Stimulated activated CD8-positive, alpha-beta memory T cell treated with anti-CD3 and anti-CD28 coated beads, Interleukin-7, amount 100 ng/mL, for 48 hours (primary cell): ENCODE measurements around the gene ZNF682.
A peak's percentile ranks its signal among the peaks of the same experiment; 100 is the strongest.
"Not testable (repeated sequence)": the region's sequence is repeated elsewhere in the genome, so short reads cannot be mapped to it uniquely, and the experiment has no call there.

Experiments
- DNase-seq, 2 donors: peaks; one replicate each; pipeline ENCODE4 v3.0.0-alpha.2; 2020; ENCODE audit warnings: low read depth in 1 of 2; ENCODE audit errors: extremely low read depth in 1 of 2

The ZNF682 gene

DNA sequence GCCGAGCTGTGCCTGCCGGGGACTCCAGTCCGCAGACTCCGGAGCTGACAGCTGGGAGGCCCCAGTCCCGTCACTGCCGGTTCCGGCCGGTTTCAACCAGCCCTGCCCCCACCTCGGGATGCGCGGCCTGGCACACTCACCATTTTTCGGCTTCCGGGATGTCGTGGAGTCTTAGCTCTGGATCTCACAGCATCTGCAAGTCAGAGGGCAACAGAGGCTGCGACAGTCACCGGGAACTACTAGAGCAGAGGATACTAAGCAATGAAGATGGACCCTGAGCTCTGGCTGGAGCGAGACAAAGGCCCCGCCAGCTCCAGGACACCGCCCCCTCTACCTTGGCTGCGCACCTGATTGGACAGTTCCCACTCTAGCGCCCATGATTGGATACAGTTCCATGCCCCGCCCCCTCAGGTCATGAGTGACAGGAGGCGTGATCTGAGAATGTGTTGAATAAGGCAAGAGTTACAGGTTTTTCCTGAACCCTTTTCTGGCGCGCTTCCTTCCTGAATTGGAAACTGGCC lies at the start of gene ZNF682:
TSS of gene ZNF682 (minus strand) at position 303 of the 521 bp plus-strand sequence. CDS start at position 143, 160 bp downstream.
- DNase-seq: peak; percentile 73 to 95

DNA sequence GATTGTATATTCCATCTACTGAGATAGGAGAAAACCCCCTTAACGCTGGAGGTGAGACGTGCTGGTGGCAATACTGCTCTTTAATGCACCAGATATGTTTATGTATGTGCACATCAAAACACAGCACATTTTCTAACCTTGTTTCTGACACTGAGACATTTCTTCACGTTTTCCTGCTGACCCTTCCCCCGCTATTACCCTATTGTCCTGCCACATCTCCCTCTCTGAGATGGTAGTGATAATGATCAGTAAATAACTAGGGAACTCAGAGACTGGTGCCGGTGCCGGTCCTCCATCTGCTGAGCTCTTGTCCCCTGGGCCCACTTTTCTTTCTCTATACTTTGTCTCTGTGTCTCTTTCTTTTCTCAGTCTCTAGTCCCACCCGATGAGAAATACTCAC lies 43.6 kb upstream of the ZNF682 start:
- not testable (repeated sequence) for DNase-seq

DNA sequence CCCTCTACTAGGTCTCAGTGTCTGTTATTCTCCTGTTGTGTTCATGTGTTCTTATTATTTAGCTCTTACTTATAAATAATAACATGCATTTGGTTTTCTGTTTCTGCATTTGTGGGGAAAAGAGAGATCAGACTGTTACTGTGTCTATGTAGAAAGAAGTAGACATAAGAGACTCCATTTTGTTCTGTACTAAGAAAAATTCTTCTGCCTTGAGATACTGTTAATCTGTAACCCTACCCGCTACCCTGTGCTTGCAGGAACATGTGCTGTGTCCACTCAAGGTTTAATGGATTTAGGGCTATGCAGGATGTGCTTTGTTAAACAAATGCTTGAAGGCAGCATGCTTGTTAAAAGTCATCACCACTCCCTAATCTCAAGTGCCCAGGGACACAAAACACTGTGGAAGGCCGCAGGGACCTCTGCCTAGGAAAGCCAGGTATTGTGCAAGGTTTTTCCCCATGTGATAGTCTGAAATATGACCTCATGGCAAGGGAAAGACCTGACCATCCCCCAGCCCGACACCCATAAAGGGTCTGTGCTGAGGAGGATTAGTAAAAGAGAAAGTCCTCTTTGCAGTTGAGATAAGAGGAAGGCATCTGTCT lies 43.0 kb upstream of the ZNF682 start:
- DNase-seq: not testable (repeated sequence)

DNA sequence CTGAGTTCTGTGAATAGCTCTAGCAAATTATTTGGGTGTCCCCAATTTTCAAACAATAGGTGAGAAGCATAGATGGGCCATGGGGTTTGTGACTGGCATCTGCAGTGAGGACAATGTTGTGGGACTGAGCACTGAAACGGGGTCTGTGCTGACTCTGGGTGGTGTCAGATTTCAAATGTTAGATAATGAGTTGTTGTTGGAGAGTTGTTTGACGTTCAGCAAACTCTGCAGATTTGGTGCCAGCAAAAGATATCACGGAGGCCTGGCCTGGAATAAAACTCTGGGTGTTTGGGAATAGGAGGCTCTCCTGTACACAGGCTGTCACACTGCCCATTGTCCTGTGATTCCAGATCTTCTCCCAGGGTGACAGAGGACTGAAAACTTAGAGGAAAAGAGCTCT lies 41.4 kb upstream of the ZNF682 start:
- no peak for DNase-seq

DNA sequence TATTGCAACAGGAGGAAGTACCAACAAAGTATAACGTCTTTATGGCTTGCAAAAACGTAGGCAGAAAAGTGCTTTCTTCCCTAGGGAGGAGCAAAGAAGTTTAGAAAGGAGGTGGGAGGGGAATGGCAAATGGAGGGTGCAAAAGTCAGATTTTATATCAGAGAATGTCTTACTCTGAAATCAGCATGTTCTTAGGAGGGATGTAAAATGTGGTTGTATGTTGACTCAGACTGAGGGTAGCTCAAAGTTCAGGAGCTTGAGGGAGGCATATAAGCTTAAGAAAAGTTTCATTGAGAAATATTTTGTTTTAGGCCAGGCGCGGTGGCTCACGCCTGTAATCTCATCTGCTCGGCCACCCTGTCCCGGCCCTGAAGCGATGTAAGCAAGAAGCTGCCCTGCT lies 40.2 kb upstream of the ZNF682 start:
- no peak for DNase-seq

- DNase-seq: no peak
These were observed 39.3 kb upstream of the ZNF682 start for GRCh38 chr19:20078581-20079031.

GRCh38 chr19:20077791-20078463 lies 38.6 kb upstream of the ZNF682 start, which contains the start of gene ZNF90:
ZNF90 (plus strand) TSS chr19:20078000; CDS start chr19:20078133, 133 bp downstream.
- peak; percentile 67 to 82 for DNase-seq

GRCh38 chr19:20072936-20073335 lies 33.6 kb upstream of the ZNF682 start:
- DNase-seq: no peak

DNA sequence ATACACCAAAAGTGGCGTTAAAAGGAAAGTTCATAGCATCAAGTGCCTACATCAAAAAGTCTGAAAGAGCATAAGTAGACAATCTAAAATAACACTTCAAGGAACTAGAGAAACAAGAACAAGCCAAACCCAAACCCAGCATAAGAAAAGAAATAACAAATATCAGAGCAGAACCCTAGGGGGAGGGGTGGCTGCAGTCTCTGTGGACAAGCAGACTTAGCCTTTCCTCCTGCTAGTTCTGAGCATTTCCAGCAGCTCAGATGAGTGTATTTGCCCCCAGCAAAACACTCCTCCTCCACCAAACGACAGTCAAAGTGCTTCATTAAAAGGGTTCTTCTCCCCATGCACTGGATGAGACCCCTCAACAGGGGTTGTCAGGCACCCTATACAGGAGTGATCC lies 31.4 kb upstream of the ZNF682 start:
- DNase-seq: no peak

DNA sequence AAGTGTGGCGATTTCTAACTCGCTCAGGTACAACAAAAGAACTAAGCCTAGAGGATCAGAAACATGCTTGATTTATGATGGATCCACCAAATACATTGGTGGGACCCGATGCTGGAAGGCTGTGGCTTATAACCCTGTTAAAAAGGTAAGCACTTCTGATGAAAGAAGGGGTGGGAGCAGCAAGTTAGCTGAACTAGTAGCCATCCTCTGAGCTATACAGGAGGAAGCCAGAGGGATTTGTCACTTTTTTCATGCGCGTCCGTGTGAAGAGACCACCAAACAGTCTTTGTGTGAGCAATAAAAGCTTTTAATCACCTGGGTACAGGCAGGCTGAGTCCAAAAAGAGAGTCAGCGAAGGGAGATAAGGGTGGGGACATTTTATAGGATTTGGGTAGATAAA lies 29.3 kb upstream of the ZNF682 start:
- DNase-seq: not testable (repeated sequence)

- no peak for DNase-seq
These were observed 28.6 kb upstream of the ZNF682 start for GRCh38 chr19:20067943-20068342.

DNA sequence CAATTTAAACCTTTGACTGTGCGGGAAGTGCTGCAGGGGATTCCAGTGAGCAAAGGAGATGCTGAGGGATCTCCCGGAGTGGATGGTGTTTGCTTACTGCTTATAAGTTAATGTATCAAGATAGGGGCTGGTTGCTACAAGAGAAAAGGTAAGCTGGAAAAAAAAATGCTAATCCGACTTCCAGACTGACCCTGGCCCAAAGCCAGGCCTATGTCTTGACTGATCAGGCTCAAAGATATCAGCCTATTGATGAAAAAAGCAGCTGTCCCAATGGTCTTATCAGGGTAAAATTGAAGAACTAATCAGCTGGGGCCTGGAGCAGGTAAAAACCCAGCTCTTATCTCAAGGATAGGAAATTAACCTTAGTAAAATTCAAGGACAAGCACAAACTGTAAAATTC lies 27.6 kb upstream of the ZNF682 start:
- DNase-seq: no peak

- DNase-seq: no peak
These were observed 21.0 kb upstream of the ZNF682 start for GRCh38 chr19:20060282-20060681.

GRCh38 chr19:20058738-20059137 lies 19.4 kb upstream of the ZNF682 start:
- DNase-seq: not testable (repeated sequence)

- peak; percentile 35 to 57 for DNase-seq
These were observed 12.8 kb upstream of the ZNF682 start for GRCh38 chr19:20051841-20052768.

DNA sequence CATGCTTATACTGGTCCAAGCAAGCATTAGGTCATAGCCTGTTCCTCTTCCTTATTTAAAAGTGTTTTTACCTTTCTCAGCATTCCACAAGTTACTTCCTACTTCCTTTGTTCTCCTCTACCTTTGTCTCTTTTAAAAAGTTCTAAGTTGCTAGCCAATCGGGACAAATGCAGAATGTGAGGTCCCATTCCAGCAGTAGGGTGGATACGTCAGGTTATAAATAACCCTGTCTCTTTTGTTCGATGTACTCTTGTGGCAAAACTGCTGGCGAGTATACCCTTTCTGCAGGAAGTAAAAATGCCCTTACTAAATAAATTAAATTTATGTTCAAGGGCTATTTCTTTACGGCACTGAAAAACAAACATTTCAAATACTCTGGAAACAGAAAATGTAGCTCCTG lies 6.4 kb upstream of the ZNF682 start:
- not testable (repeated sequence) for DNase-seq

GRCh38 chr19:20044663-20045062 lies 5.4 kb upstream of the ZNF682 start:
- DNase-seq: no peak

DNA sequence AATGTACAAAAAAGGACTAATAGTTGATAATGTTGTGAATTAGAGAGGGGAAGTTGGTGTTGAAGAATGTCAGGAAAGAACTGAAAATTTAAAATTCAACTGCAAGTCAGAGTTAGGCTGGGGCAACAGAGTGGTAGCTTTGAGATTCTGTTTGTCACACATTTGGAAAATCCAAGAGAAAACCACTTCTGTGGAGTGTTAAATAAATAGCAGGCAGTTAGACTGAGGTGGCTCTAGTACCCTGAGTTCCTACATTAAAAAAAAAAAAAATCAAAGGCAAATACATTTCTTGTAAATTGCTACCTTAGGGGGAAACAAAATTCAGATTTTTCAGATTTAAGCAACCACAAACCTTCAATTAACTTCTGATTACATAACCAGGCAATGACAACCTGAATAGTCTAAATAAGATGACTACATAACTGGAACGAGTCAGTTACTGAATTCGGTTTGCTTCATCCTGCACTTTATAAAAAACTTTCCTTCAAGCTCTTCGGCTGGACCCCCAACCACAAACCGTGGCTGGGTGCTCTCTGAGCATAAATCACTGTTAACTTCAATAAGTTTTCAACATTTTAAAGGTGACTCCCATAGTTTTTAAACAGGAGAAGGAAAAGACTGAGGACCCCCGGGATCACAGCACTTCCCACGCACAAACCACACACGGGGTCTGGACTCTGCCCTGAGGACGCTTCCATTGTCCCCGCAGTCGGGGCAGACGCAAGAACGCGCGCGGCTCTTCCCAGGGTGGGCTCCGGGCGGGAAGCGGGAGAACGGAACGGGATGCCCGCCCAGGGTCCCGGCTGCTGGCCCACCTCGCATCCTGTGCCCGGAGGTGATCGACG lies 725 bp downstream of the ZNF682 start:
- no peak for DNase-seq

GRCh38 chr19:20035935-20036334 lies 3.4 kb downstream of the ZNF682 start:
- DNase-seq: no peak

DNA sequence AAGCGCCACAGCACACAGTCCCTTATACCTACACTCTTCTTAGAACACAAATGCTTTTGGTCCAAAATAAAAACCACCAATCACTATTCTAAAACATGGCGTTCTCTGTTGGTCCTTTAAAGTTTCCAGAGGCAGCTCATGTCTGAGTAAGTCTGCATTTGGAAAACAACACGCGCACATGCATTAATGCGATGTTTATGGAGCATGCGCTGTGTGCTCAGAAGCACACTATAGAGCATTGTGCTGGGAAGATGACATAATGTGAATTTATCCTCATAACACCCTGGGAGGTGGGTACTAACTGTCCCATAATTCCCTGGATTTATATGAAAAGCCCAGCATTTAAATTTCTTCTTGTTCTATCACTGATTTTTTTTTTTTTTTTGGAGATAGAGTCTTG lies 10.7 kb downstream of the ZNF682 start:
- no peak for DNase-seq
